Endothelial cell of umbilical vein (primary cell): ENCODE results near the gene FSTL4. TPM values are rescaled to one million over a fixed set of nuclear protein-coding genes. Genes with fewer than 3 reads are reported as not detected.

ENCODE experiments used
- BruUV-seq: library from RNA; stranded (reverse); fragments of 400-500 nt; replicated peaks from 2 replicates; lab custom pipeline; 2021; lab: Mats Ljungman, UMichigan
- CTCF ChIA-PET: fragments of 300-600, 350-600 bp; sonication (Branson Sonifier 250); formaldehyde crosslinking; loops from one replicate; lab custom pipeline; 2021; ENCODE audit warnings: antibody characterized with exemption, inconsistent platforms; lab: Charles Lee
- POLR2A ChIA-PET: fragments of 300-600, 350-600 bp; sonication (Branson Sonifier 250); formaldehyde crosslinking; loops from one replicate; lab custom pipeline; 2021; ENCODE audit warnings: antibody characterized with exemption, inconsistent platforms; lab: Charles Lee
- DNase-seq: peaks from one replicate; pipeline ENCODE4 v3.0.0-alpha.2; 2011; ENCODE audit warnings: low read depth, low spot score
- FAIRE-seq: peaks from 2 replicates; lab custom pipeline; 2011; peaks lifted over from hg19 to GRCh38; lab: Jason Lieb, UNC
- H2AFZ ChIP-seq: 2 replicates; pipeline ENCODE4 v1.6.0; 2012; ENCODE audit warnings: low read depth, low read length, control low read depth, inconsistent platforms
- H3K27ac ChIP-seq: 2 replicates; pipeline ENCODE4 v1.5.1; 2011; ENCODE audit warnings: low read depth, mild to moderate bottlenecking, control low read depth, low read length, moderate library complexity; ENCODE audit not compliant: insufficient read depth
- H3K27me3 ChIP-seq, 2 experiments: 2 replicates each; pipeline versions ENCODE4 v1.6.0 to v1.6.1; 2011; ENCODE audit warnings: low read length in 2 of 2, mixed read lengths in 1 of 2; ENCODE audit not compliant: control insufficient read depth in 2 of 2, insufficient read depth in 2 of 2
- H3K36me3 ChIP-seq, 2 experiments: 2 replicates in 1 of 2; 3 replicates in 1 of 2; pipeline ENCODE4 v1.5.1; 2011; ENCODE audit warnings: low read length in 2 of 2, mild to moderate bottlenecking in 1 of 2, moderate library complexity in 1 of 2; ENCODE audit not compliant: control insufficient read depth in 2 of 2, insufficient read depth in 2 of 2; ENCODE audit errors: extremely low read depth in 1 of 2
- H3K4me1 ChIP-seq: 3 replicates; pipeline ENCODE4 v1.5.1; 2011; ENCODE audit warnings: mild to moderate bottlenecking, low read length; ENCODE audit not compliant: control insufficient read depth, insufficient read depth; ENCODE audit errors: extremely low read depth
- H3K4me2 ChIP-seq: 2 replicates; pipeline ENCODE4 v1.6.1; 2011; ENCODE audit warnings: low read length, control low read depth, mixed read lengths; ENCODE audit not compliant: insufficient read depth
- H3K4me3 ChIP-seq, 3 experiments: fragments of 200-600 bp in 1 of 3; sonication (generic), shearing (Covaris generic) in 1 of 3; replicated peaks in 1 of 3; 2 replicates each; pipeline ENCODE4 v1.5.1; 2011 to 2016; ENCODE audit warnings: control low read depth in 3 of 3, low read length in 3 of 3, mild to moderate bottlenecking in 2 of 3, inconsistent platforms in 1 of 3, low read depth in 1 of 3, moderate library complexity in 1 of 3; ENCODE audit not compliant: insufficient read depth in 1 of 3
- H3K79me2 ChIP-seq: 2 replicates; pipeline ENCODE4 v1.6.0; 2012; ENCODE audit warnings: low read length, inconsistent platforms; ENCODE audit not compliant: control insufficient read depth, insufficient read depth
- H3K9ac ChIP-seq: replicated peaks from 2 replicates; pipeline ENCODE3; 2011; ENCODE audit warnings: low read length, control low read depth; ENCODE audit not compliant: insufficient read depth; ENCODE audit errors: extremely low read depth
- H3K9me1 ChIP-seq: replicated peaks from 3 replicates; pipeline ENCODE4 v1.6.0; 2011; ENCODE audit warnings: mild to moderate bottlenecking, low read length; ENCODE audit not compliant: control insufficient read depth, insufficient read depth; ENCODE audit errors: extremely low read depth
- H3K9me3 ChIP-seq: replicated peaks from 2 replicates; pipeline ENCODE4 v1.5.1; 2012; ENCODE audit warnings: low read length, inconsistent platforms; ENCODE audit not compliant: control insufficient read depth, insufficient read depth
- H4K20me1 ChIP-seq: replicated peaks from 2 replicates; pipeline ENCODE3; 2011; ENCODE audit warnings: mild to moderate bottlenecking, low read length; ENCODE audit not compliant: control insufficient read depth, insufficient read depth; ENCODE audit errors: extremely low read depth
- CTCF ChIP-seq, 2 donors: IDR thresholded peaks; 1 replicate in 1 of 2; 2 replicates in 1 of 2; pipeline ENCODE4 v1.5.1; 2011; ENCODE audit warnings: low read length in 2 of 2, mild to moderate bottlenecking in 2 of 2, moderate library complexity in 2 of 2, control low read depth in 1 of 2, inconsistent platforms in 1 of 2, low read depth in 1 of 2; ENCODE audit not compliant: insufficient read depth in 1 of 2; ENCODE audit errors: extremely low read depth in 1 of 2
- EZH2 ChIP-seq: IDR thresholded peaks from 2 replicates; pipeline ENCODE4 v1.6.1; 2012; ENCODE audit warnings: borderline replicate concordance, low read depth, mild to moderate bottlenecking, moderate library complexity, low read length, inconsistent platforms; ENCODE audit not compliant: severe bottlenecking
- GATA2 ChIP-seq: IDR thresholded peaks from 2 replicates; pipeline ENCODE4 v1.7.0; 2011; ENCODE audit warnings: low read depth, mild to moderate bottlenecking, moderate library complexity, mixed read lengths, low read length; ENCODE audit not compliant: insufficient read length, insufficient read depth
- MYC ChIP-seq: IDR thresholded peaks from one replicate; pipeline ENCODE4 v1.6.1; 2011; ENCODE audit warnings: mild to moderate bottlenecking, low read depth, low read length
- POLR2AphosphoS5 ChIP-seq: IDR thresholded peaks from 2 replicates; pipeline ENCODE4 v1.6.1; 2012; ENCODE audit warnings: low read depth, mild to moderate bottlenecking, control low read depth, low read length, moderate library complexity; ENCODE audit not compliant: insufficient read depth
- dilution Hi-C: fragments of 300-500 bp; cut with MboI; formaldehyde crosslinking; loops from one replicate; pipeline ENCODE4 v1.15.0; 2019; ENCODE audit warnings: low sequenced_read_pairs; ENCODE audit not compliant: extremely low pct_ligation_motif_present
- intact Hi-C: fragments of 100-400 bp; cut with micrococcal nuclease; formaldehyde crosslinking; loops from one replicate; pipeline ENCODE4 v1.10.0; 2022
- polyA plus RNA-seq, 4 experiments: library from polyadenylated mRNA; depleted of rRNA in 3 of 4; stranded (reverse) in 3 of 4; unstranded in 1 of 4; fragments of >200 nt; gene quantifications; 2 replicates each; pipeline versions ENCODE4 v1.2.1 to v1.2.3, GENCODE V29; 2011 to 2012; ENCODE audit warnings: missing spikeins in 1 of 4
- total RNA-seq: library from RNA; stranded (reverse); gene quantifications from 2 replicates; pipeline ENCODE4 v1.2.3, GENCODE V29; 2021

The FSTL4 gene
- total and polyA plus RNA-seq, 2 donors (not counting 3 experiments of a cell fraction or from before 2014, with no cell fraction given): 0.18 TPM; not detected in 1

- BruUV-seq: no TSS peak
- TF ChIP-seq GATA2: peak; percentile 74
- no peak for TF ChIP-seq MYC
- no peak for TF ChIP-seq CTCF (IDR thresholded peaks at IDR 0.05; ENCODE audit: extremely low read depth in 1 of 2, insufficient read depth in 1 of 2, low read depth in 1 of 2, low read length in 2 of 2)
- TF ChIP-seq EZH2: no peak
- TF ChIP-seq POLR2AphosphoS5: peak; percentile 30
- dilution Hi-C loops: no loop called here
- Histone ChIP-seq H3K4me1 (peaks cover 14% of the 10 kb centered on the region), H3K9me1 (no peaks in the 10 kb centered on the region), H3K36me3 (no peaks in the 10 kb centered on the region), H3K4me2 (peak overlapping the region; percentile 49), H3K4me3 (no peak overlapping the region), H3K79me2 (no peaks in the 10 kb centered on the region), H3K27me3 (peaks cover 0 to 5% of the 10 kb centered on the region in 2 experiments), H2AFZ (no peak overlapping the region), H3K27ac (peak overlapping the region; percentile 22), H4K20me1 (no peaks in the 10 kb centered on the region), H3K9ac (peak overlapping the region; percentile 20), H3K9me3 (no peaks in the 10 kb centered on the region)
- FAIRE-seq (peak; percentile 82), DNase-seq (peak; percentile 85)
- intact Hi-C loops: loop anchor here (1.0 kb wide), 1 partner anchor 24 kb away; no protein-coding TSS in a partner anchor
- CTCF ChIA-PET: interaction anchor here (0.6 to 1.8 kb wide), 5 partner anchors 14 to 239 kb away, joined by 3 to 9 read pairs (median 5); no protein-coding TSS in a partner anchor
- POLR2A ChIA-PET: interaction anchor here (0.6 to 0.7 kb wide), 2 partner anchors 49 to 732 kb away, joined by 3 to 6 read pairs; no protein-coding TSS in a partner anchor
Measured at GRCh38 chr5:133482028-133482427, 130.3 kb downstream of the FSTL4 start.
